Retinal pigment epithelial cell (primary cell): Measurements from ENCODE around the gene SLC30A2.
A peak's percentile ranks its signal among the peaks of the same experiment; 100 is the strongest.

Source experiments
- DNase-seq: peaks from one replicate; pipeline ENCODE4 v3.0.0-alpha.2; 2010; ENCODE audit warnings: low read depth
- H3K4me3 ChIP-seq: 2 replicates; pipeline ENCODE4 v1.5.1; 2011; ENCODE audit warnings: mild to moderate bottlenecking, low read length, control low read depth, moderate library complexity
- CTCF ChIP-seq: conservative IDR thresholded peaks from 2 replicates; pipeline ENCODE4 v1.5.1; 2011; ENCODE audit warnings: low read depth, low read length, control low read depth, inconsistent platforms

SLC30A2 gene

GRCh38 chr1:26035203-26035958, 10.5 kb downstream of the SLC30A2 start:
- peak overlapping the region; percentile 67 for H3K4me3 ChIP-seq
- DNase-seq, result peak; percentile 65
- TF ChIP-seq CTCF, result peak; percentile 10

DNA sequence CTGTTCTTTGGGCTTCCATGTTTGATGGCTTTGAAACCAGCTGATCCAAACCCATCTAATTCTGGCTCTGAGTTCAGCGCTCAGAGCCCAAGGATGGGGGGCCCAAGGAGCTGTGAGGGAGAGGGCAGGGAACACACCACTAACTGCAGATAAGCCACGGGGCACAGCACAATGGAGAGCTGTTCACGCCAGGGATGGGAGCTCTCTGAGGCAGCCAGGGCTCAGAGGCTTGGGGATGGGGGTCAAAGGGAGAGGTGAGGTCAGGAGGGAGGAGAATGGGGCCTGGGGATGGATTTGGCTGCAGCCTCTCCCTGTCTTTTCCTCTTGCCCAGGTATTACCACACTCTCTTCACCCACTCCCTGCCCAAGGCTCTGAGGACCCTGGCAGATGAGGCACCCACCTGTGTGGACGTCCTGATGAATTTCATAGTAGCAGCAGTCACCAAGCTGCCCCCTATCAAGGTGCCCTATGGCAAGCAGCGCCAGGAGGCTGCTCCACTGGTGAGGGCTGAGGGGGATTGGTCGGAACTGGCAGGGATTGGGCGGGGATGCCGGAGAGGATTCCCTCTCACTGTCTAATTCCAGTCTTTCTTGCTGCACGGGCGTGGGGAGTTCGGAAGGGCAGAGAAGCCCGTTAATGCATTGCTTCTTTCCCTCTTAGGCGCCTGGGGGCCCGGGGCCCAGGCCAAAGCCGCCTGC, 11.3 kb downstream of the SLC30A2 start:
- no peak for TF ChIP-seq CTCF
- peak overlapping the region; percentile 67 for H3K4me3 ChIP-seq
- DNase-seq, result no peak

DNA sequence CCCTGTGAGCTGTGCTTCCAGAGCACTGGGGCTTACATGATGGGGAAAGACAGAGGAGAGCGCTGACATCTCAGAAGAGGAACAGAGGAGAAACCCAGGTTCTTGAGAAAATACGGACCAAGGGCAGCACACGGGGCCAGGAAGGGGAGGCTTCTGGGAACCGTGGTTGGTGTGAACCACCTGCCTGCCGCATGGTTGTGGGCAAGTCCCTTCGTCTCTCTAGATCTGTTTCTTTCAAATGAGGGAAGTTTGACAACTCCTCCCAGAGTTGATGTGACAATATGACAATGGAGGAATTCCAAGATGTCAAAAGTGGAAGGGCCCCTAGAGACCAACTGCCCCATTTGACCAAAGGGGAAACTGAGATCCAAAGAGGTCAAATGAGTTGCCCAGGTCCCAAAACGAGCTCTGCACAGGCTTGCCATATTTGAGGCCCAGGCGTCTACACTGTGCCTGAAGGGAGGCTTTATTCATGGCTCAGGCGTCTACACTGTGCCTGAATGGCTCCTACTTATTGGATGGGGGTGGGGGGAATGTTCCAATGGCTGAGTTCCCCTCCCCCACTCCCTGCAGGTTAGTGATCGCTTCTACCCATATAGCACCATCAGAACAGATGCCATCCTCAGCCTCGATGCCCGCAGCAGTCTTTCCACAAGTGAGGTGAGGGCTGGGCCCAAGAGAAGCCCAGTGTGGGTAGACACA, 13.1 kb downstream of the SLC30A2 start:
- no peak for TF ChIP-seq CTCF
- H3K4me3 ChIP-seq, result no peak overlapping the region
- DNase-seq, result no peak

DNA sequence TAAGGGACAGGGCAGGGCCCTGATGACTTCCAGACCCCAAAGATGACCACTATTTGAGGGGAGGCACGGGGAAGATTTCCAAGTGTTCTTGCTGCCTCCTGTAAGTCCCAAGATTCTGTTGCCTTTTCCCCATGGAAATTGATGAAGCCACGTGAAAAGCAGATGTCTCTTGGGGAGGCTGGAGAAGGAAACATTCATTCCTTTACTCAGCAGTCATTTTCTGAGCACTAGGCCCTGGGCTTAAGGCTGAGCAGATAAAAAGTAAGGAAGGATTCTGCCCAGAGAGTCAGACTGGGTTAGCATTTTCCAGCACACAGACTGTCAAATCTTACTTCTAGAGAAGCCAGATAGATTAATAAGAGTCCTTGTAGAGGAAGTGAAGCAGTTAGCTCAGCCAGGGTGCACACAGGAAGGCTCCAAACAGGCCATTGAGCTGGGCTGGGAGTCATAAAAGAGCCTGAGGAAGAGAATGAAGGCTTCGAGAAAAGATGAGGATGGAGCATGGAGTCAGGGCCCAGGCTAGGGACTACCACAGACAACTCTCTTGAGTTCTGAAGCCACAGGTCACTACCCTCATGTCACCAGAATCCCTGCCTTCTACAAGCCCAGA, 14.2 kb downstream of the SLC30A2 start:
- no peak for TF ChIP-seq CTCF
- DNase-seq, result no peak
- no peak overlapping the region for H3K4me3 ChIP-seq

GRCh38 chr1:26031196-26031595, 14.7 kb downstream of the SLC30A2 start:
- no peak for DNase-seq
- no peak for TF ChIP-seq CTCF
- no peak overlapping the region for H3K4me3 ChIP-seq

- peak; percentile 16 for TF ChIP-seq CTCF
- no peak for DNase-seq
- no peak overlapping the region for H3K4me3 ChIP-seq
Measured at GRCh38 chr1:26029864-26030481, 15.9 kb downstream of the SLC30A2 start.
